ENCODE measurements around the gene FUBP3.
"Not testable (repeated sequence)": the region's sequence is repeated elsewhere in the genome, so short reads cannot be mapped to it uniquely, and the experiment has no call there.

FUBP3 gene

DNA sequence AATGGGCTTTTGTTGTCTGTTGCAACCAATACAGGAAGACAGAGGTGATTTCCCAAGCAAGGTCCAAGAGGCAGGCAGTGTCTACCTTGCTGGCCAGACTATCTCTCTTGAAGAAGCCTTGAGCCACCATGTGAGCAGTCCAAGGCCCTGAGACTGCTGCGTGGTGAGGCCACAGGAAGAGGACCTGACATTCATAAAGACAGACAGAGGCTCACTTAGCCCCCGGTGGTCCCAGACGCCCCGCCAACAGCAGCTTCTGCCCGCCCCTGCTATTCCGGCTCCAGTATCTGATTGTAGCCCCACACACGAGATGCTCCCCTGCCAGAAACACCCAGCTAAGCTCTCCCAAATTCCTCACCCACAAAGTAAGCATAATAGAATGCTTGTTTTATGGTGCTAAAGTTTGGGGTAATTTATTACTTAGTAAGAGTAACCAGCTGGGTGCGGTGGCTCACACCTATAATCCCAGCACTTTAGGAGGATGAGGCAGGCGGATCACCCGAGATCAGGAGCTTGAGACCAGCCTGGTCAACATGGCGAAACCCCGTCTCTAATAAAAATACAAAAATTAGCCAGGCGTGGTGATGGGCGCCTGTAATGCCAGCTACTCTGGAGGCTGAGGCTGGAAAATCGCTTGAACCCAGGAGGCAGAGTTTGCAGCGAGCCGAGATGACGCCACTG, 22.8 kb upstream of the FUBP3 start:
- no peak for DNase-seq

DNA sequence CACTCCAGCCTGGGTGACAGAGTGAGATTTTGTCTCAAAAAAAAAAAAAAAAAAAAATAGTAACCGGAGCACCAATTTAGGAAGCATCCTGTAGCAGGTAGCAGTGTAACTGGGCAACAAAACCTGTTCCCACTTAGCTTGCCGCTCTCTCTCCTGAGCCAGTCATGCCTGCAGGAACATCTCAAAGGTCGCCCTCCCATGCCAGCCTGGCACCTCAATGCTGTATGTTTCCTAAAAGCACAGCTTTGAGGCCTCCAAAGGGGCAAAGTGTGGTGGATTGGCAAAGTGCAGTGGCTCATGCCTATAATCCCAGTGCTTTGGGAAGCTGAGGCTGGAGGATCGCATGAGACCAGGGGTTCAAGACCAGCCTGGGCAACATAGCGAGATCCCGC, 22.3 kb upstream of the FUBP3 start:
- no peak for DNase-seq

DNA sequence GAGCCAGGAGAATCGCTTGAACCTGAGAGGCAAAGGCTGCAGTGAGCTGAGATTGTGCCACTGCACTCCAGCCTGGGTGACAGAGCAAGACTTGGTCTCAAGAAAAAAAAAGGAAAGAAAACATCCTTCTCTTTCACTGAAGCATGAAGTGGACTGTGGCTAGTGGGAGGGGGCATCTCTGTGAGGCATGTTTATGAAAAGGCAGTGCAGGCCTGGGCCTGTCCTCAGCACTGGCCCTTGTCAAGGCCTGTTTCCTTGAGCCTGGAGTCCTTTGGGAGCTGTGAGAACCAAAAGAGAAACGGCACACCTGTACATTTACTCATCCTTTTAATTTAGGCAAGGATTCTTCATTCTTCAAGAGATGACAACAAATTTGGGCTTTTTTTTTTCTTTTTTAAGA, 18.3 kb upstream of the FUBP3 start:
- DNase-seq: peak; percentile 43

DNA sequence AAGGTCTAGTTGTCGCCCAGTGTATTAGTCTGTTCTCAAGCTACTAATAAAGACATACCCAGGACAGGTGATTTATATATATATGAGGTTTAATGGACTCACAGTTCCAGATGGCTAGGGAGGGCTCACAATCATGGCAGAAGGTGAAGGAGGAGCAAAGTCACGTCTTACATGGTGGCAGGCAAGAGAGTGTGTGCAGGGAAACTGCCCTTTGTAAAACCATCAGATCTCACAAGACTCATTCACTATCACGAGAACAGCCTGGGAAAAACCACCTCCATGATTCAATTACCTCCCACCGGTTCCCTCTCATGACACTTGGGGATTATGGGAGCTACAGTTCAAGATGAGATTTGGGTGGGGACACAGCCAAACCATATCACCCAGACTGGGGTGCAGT, 16.9 kb upstream of the FUBP3 start:
- not testable (repeated sequence) for DNase-seq

DNA sequence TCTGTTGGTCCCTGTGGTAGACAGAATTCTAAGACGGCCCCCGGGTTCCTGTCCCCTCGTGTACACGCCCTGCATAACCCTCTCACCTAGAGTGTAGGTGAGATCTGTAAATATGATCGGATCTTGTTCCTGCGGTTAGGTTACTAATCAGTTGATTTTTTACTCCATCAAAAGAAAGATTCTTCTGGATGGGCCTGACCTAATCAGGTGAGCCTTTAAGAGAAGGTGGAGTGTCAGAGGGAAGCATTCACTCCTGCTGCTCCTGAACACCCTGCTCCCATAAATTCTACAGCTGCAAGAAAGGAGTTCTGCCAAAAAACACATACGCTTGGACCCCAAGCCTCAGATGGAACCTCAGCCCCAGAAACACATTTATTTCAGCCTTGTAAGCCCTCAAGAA, 15.6 kb upstream of the FUBP3 start:
- DNase-seq: no peak

DNA sequence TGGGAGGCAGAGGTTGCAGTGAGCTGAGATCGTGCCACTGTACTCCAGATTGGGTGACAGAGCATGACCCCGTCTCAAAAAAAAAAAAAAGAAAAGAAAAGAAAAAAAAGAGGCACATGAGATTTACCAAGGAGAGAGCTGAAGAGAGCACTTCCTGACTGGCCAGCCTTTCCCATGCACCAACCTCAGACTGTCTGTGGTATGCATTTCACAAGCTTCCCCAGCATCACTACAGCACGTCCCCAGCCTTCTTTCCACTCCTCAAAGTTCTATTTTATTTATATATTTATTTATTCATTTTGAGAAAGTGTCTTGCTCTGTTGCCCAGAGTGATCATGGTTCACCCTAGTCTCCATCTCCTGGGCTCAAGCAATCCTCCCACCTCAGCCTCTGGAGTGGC, 13.6 kb upstream of the FUBP3 start:
- DNase-seq: no peak

DNA sequence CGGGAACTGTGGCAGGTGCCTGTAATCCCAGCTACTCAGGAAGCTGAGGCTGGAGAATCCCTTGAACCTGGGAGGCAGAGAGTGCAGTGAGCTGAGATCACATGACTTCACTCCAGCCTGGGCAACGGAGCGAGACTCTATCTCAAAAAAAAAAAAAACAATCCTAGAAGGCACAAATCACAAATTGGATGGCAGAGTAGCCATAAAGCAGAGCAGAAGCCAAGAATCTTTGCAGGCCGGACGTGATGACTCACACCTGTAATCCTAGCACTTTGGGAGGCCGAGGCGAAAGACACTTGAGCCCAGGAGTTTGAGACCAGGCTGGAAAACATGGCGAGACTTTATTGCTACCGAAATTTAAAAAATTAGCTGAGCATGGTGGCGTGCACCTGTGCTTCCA, 9.2 kb upstream of the FUBP3 start:
- DNase-seq: no peak

DNA sequence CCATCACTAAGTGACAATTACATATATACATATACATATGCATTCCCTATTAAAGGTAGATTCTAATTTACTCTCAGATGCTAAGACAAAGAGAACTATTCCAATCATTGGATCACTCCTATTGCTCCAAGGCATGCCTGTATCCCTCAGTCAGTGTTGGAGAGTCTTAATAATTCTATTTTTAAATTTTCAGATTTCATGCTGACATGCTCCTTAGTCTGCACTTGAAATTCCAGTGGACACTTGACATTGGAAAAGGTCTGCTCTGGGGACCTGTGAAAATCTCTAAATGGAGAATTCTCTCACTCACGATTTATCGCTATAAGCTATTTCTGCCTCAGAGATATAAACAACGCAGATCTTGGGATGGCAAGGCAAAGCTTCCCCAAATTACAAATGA, 3.9 kb upstream of the FUBP3 start:
- DNase-seq: no peak

DNA sequence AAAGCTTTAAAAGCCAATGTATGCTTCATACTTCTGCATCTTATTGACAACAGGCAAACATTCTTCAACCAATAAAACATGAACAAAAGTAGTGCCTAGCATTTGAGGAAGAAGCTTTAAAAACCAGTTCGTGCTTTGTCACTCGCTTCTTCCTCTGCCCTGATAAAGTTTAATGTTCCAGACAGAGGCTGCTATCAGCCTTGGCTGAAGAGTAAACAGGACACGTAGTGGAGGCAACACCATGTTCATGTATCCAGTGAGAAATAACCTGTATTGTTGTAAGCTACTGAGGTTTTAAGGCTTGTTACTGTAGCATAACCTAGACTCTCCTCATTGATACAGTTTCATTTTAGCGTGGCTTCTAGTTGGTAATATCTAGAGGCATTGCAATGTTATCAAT, 3.2 kb upstream of the FUBP3 start:
- DNase-seq: no peak

DNA sequence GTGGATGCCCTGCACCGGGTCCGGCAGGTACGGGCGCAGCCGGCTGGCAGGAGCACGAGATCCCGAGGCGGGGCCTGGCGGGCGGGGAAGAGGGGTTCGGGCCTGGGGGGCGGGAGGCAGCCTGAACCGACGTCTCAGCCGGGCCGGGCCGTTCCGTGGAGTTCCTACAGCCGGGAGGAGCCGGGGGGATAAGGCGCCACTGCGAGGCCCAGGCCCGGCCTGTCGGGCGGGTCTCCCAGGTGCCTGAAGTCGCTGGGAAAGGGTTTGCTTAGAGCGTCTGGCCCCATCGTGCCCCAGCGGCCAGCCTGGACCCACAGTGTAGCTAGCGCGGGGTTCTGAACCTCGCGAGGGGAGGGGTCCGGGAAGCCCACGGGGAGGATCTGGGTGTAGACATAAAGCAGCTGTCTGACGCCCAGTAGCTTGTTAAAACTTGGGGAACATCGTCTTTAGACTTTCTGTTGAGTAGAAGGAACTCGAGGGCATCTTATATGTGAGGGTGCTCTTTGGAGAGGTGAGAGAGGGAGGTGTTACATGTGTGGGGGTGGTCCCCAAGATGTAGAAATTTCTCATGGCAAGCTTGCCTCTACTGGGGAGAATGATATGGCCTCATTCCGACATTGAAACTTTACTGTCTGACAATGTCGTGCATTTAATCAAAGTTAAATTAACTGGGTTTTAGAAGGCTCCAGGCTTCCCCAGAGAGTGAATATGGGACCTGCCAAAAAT, 524 bp downstream of the FUBP3 start:
- DNase-seq: no peak

DNA sequence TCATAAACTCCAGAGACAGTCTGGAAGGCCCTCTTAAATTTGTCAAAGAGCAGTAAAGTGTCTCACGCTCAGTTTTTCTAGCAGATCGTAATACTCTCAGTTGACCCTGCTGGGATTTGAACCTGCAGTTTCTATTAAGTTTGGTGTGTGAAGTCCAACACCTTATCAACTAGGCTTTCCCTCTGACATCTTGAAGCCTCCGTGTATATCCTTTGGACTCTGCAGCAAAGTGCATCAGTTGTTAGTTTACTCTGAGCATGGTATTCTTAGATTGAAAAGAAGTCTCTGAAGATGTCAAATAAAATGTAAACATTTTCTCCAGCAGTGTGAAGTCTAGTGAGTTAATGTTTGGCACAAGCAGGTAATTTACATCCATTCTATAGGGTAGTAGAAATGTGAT, 2.4 kb downstream of the FUBP3 start:
- no peak for DNase-seq

DNA sequence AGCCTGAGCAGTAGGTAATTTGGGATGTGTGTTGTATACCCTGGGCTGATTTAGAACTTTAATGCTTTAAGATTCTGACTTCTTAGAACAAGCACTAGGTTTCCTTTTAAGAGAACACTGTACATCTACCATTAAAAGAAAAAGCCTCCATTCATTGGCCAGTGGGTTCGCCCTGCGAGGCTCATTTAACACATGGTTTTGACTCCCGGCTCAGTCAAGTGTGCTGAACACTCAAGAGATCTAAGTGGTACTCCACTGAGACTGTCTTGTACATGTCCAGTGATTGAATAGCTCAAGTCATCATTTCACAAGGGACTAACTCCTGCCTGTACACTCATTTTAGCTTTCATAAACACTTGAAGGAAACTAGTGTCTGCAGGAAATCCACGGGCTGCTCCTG, 3.9 kb downstream of the FUBP3 start:
- DNase-seq: no peak

DNA sequence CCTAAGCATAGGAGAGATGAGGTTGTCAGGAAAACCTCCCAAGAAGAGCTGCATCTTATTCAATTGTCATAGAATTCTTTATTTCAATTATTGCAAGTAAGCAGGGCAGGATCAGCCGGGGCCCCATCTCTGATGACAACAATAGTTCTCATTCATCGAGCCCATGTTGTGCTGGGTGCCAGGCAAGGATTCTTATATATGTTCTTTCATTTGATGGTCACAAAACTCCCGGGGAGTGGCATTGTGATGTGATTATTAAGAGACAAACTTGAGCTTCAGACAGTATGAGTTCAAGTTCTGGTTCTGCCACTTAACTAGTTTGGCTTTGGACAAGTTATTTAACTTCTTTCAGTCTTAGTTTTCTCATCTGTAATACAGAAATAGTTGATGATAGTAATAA, 8.5 kb downstream of the FUBP3 start:
- DNase-seq: no peak

DNA sequence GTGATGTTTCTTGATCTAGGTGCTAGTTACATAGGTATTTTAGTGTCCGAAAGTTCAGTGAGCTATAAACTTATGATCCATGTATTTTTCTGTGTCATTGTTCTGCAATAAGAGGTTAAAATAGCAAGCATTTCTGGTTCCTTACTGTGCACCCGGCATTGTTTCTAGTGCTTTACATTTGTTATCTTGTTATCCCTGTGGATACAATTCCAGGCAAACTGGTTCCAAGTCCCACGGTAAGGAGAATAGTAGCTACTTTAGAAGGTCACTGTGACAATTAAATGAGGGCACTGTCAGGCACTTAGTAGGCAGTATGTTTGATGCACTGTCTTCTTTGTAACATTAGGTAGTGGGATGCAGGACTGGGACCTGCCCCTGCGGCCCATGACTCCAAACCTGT, 9.0 kb downstream of the FUBP3 start:
- DNase-seq: no peak

DNA sequence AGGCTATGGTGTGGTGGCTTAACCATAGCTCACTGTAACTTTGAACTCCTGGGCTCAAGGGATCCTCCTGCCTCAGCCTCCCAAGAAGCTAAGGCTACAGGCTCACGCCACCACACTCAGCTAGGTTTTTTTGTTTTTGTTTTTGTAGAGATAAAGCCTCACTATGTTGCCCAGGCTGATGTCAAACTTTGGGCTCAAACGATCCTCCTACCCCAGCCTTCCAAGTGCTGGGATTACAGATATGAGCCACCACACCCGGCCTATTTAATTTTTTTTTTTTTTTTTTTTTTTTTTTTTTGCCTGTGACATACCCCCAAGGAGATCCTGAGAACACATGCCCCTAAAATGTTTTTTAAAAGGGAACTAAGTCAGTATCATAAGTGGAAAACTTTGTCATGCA, 10.4 kb downstream of the FUBP3 start:
- no peak for DNase-seq

DNA sequence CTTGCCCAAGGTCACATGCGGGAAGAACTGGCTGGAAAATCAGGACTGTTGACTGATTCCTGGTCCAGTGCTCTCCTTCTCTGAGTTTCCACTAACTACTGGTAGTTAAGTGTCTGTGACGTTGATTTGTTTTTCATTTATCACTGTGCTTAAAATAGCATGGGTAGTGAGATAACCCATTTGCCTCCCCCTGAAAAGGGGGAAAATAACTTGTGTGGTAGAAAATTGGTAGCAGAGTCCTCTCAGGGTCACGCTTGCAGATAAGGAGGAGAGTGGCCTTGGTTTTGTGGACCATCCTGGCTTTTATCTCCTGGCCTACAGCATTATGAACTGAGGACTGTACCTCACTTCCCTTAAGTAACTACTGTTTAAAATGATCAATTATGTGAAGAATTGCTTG, 10.9 kb downstream of the FUBP3 start:
- no peak for DNase-seq

DNA sequence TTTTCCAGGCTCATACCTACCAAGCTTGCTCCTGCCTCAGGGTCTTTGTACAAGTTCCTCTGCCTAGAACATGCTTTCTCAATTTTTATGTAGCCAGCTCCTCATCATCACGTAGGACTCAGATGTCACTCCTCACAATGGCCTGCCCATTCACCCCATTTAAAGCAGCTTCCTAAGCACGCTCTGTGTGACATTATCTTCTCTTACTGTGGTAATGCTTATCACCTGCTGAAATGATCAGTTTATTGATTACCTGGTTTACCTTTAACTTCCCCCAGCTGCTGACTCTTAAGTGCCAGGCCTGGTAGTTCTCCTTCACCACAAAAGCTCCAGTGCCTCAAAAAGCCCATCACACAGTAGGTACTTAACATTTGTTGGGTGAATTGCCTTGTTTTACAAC, 13.6 kb downstream of the FUBP3 start:
- no peak for DNase-seq

DNA sequence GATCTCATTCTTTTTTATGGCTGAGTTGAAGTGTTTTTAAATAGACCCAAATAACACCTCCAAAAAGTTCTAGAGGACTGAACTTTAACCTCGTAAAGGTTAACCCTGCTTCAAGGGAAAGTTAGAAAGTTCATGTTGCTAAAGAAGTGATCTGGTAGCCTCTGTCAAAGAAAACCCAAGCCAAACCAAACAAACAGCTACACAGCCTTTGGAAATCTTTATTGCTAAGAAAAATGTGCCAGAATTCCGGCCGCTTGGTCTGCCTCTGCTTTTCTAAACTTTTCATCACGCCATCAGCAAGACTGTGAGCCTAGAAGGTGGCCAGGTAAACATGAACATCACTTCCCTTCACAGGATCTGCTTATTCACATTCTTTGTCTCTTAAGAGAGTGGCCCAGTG, 17.9 kb downstream of the FUBP3 start:
- no peak for DNase-seq

DNA sequence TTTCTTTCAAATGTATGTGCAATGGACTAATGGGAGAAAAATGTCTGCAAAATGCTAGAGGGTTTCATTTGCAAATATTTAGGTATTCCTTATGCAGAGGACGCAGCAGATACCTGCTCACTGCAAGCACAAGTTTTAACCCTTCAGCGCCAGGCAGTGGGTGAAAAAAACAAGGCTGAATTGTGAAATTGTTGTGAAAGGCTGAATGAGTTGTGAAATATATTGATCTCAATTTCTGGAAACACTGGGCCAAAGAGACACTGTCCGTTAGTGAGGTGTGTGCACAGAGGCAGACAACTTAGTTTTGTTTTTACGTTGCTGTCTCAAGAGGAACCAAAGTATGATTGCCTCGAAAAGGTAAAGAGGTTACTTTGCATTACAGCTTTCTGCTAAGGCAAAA, 18.8 kb downstream of the FUBP3 start:
- no peak for DNase-seq

DNA sequence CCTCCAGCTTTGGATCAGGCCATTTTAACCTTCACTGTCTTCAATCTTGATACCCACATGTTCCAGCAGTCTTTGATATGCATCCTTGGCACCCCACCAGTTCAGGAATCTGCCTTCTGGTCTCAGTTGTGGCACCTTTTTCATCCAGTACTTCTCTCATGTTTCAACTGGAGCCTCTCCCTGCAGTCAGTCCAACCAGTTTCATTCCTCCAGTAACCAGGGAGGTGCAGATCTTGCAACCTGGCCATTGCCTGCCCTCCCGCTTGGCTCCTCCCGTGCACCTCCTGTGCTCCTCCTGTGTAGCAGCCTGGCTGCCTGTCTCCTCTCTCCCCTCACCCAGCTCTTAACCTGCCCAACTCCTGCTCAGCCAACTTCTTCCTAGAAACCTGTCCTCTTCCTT, 20.2 kb downstream of the FUBP3 start:
- DNase-seq: no peak

DNA sequence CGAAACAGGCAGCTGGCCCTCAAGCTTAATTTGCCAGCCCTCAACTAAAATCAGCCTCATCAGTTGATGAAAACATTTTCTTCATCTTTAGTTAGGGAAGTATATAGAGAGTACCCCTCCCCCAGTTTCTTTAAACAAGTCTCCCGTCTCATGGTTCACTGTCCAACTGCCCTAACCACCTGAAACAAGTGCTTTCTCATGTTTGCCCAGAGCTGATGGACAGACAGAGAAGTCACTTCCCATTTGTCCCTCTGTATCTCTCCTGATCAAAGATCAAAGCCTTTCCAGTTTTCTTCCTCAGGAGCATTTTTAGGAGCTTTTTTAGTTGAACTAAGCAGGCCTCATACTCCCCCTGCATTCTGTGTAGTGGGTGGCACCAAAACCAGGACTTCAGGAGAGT, 21.7 kb downstream of the FUBP3 start:
- DNase-seq: no peak

DNA sequence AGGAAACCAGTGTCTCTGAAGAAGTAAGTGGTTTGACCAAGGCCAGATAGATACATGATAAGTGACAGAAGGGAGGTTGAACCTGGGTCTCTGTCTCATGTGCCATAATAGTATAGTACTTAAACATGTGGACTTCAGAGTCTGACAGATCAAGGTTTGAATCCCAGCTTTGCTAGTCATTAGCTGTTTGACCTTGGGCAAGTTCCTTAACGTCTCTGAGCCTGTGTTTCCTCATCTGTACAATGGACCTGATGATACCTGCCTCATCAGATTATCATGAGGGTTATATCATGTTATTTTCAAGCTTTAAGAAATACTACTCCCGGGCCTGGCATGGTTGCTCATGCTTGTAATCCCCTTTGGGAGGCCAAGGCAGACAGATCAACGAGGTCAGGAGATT, 24.9 kb downstream of the FUBP3 start:
- DNase-seq: no peak

DNA sequence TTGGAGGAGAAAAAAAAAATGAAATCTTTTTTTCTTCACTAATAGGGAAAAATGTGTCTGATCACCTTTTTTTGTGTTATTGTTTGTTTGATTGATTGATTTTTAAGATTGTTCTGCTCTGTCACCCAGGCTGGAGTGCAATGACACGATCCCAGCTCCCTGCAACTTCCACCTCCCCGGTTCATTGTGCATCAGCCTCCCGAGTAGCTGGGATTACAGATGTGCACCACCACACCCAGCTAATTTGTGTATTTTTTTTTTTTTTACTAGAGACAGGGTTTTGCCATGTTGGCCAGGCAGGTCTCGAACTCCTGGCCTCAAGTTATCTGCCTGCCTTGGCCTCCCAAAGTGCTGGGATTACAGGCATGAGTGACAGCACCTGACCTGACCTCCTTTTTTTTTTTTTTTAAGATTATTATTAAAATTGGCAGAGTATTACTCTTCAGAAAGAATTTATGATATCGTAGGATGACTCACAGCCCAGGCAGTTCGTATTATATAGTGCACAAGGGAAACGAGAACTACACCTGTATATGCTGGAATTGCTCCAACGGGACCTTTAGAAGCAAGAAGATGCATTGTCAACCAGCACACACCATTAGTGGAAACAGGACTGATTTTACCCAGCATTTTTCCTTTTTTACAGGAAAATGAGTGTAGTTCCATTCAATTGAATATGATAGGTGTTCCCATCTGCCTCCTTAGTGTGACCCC, 27.7 kb downstream of the FUBP3 start:
- no peak for DNase-seq

DNA sequence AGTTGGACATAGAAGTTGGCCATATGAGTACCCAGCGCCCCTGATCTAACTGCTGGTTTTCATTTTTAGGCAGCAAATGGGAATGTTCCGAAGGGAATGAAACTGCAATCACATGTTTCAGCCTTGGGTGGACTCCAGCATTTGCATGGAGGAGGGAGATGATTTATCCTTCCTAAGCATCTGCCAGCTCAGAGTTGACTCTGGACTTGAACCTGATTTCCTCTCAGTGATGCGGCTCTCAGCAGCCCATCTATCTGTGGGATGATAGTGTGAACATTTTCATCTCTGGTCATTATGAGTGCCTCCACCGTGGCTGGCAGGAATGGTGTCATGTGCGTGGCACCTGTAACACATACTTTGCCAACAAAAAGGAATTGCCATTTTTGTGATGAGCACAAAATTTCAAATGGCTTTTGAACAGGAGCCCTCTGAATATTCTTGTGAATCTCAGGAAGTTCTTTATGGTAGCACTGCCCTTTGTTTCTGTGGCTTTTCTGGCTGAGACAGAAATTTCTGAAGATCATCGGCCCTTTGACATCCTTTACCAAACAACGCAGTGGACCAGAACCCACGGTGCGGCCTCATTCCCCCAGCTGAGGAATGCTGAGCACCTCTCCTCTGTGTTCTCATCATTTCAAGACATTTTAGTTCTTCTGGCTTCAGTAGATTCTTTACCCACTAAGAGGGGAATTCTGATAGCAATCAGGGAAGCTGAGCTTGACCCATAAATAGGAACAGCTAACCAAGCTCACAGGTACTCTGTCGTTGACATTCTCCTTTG, 28.5 kb downstream of the FUBP3 start:
- no peak for DNase-seq
